Keratinocyte (primary cell): ENCODE data around the gene RGS17.

Experiments
- EZH2 ChIP-seq: IDR thresholded peaks from one replicate; pipeline ENCODE4 v1.6.1; 2012; ENCODE audit warnings: inconsistent platforms, mild to moderate bottlenecking, low read length, moderate library complexity
- TF ChIP-seq, protein P1 (sequence below), 3 experiments: IDR thresholded peaks in 1 of 3; conservative IDR thresholded peaks in 1 of 3; optimal IDR thresholded peaks in 1 of 3; 2 replicates in 2 of 3; 3 replicates in 1 of 3; pipeline versions ENCODE3 to v1.5.1; 2011; ENCODE audit warnings: low read length in 3 of 3, mild to moderate bottlenecking in 3 of 3, moderate library complexity in 2 of 3, control low read depth in 1 of 3, inconsistent platforms in 1 of 3; ENCODE audit not compliant: insufficient read depth in 2 of 3; ENCODE audit errors: extremely low read depth in 1 of 3

DNA sequence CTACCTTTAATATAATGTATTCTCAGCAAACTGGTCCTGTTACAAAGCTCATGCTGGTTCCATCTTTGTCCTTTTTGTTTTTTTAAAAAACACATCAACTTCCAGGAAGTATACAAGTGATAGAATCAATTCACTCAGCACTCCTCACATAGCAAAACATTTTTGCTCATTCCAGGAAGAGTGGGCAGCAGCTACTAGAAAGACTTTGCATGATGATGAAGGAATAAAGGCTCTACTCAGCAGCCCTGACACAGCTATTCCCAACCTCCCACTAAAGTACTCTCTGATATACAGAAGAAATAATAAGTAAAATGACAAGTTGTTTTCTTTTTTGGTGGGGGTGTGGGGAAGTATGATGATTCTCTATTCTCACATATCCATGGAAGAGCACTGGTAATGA is 61.2 kb downstream of the RGS17 start:
- TF ChIP-seq EZH2 = no peak
- TF ChIP-seq, protein P1, sequence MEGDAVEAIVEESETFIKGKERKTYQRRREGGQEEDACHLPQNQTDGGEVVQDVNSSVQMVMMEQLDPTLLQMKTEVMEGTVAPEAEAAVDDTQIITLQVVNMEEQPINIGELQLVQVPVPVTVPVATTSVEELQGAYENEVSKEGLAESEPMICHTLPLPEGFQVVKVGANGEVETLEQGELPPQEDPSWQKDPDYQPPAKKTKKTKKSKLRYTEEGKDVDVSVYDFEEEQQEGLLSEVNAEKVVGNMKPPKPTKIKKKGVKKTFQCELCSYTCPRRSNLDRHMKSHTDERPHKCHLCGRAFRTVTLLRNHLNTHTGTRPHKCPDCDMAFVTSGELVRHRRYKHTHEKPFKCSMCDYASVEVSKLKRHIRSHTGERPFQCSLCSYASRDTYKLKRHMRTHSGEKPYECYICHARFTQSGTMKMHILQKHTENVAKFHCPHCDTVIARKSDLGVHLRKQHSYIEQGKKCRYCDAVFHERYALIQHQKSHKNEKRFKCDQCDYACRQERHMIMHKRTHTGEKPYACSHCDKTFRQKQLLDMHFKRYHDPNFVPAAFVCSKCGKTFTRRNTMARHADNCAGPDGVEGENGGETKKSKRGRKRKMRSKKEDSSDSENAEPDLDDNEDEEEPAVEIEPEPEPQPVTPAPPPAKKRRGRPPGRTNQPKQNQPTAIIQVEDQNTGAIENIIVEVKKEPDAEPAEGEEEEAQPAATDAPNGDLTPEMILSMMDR (optimal IDR thresholded peaks at IDR 0.05 in 1 of 3, IDR thresholded peaks at IDR 0.05 in 1 of 3, conservative IDR thresholded peaks at IDR 0.05 in 1 of 3; ENCODE audit: extremely low read depth in 1 of 3, insufficient read depth in 2 of 3, low read length in 3 of 3) = no peak
